HFF-Myc (cell line): ENCODE measurements around the gene SUSD6.
A peak's percentile ranks its signal among the peaks of the same experiment; 100 is the strongest.

Source experiments
- DNase-seq: peaks from one replicate; pipeline ENCODE4 v3.0.0-alpha.2; 2011; ENCODE audit warnings: low read depth; ENCODE audit errors: extremely low read depth
- H3K4me3 ChIP-seq: replicated peaks from 2 replicates; pipeline ENCODE4 v1.5.1; 2011; ENCODE audit warnings: low read depth, mild to moderate bottlenecking, control low read depth, low read length
- TF ChIP-seq, protein P1 (sequence below): IDR thresholded peaks from 2 replicates; pipeline ENCODE4 v1.5.1; 2012; ENCODE audit warnings: mild to moderate bottlenecking, low read depth, low read length, control low read depth; ENCODE audit errors: missing control alignments

The SUSD6 gene

DNA sequence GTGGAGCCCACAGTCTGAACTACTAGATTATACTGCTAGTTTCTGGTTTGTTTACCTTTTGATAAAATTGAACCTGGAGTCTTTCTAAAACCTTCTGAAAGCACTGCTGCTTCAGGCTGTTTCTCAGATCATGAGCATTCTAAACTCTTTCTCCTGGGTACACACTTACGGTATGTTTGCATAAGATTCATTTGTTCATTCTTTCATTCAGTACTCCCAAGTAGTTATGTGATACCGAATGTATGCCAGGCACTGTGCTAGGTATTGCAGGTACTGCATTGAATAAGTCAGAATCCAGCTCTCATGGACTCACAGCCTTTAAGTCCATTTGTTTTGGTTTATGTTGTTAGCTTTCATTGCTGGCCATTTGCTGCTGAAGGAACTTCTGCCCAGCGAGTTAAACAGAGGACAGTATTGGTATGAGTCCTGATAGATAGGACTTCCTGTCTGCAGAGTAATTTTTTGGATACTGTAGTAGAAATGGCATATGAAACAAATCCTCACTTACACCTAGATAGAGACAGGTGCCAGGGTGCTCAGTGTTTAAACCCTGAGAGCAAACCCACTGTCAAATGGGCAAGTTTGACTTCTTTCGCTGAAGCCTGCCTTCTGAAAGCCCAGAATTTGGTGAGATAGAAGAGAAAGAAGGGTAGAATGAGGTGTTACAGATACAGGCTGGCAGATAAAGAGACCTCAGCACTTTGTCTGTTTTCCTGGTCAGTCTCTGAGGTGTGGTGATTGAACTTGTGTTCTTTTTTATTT is 2.1 kb downstream of the SUSD6 start:
- TF ChIP-seq, protein P1, sequence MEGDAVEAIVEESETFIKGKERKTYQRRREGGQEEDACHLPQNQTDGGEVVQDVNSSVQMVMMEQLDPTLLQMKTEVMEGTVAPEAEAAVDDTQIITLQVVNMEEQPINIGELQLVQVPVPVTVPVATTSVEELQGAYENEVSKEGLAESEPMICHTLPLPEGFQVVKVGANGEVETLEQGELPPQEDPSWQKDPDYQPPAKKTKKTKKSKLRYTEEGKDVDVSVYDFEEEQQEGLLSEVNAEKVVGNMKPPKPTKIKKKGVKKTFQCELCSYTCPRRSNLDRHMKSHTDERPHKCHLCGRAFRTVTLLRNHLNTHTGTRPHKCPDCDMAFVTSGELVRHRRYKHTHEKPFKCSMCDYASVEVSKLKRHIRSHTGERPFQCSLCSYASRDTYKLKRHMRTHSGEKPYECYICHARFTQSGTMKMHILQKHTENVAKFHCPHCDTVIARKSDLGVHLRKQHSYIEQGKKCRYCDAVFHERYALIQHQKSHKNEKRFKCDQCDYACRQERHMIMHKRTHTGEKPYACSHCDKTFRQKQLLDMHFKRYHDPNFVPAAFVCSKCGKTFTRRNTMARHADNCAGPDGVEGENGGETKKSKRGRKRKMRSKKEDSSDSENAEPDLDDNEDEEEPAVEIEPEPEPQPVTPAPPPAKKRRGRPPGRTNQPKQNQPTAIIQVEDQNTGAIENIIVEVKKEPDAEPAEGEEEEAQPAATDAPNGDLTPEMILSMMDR: no peak
- DNase-seq: no peak
- peak overlapping the region; percentile 86 for H3K4me3 ChIP-seq

DNA sequence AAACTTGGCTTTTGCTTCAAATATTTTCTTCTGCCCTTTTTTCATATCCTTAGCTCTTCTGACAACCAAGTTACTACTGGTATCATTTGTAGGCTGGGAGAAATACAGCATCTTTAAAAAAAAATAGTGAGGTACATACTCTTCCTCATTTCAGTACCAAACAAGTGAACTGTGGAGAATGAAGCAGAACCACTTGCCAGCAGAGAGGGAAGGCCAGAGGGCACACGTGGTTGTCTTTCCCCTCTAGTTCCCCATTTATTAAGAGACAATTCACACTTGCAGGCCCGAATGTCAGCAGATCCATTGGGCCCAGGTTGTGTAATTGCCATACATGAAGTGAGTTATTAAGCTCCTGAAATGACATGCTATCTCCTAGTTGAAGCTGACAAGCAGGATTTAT is 3.2 kb downstream of the SUSD6 start:
- no peak for DNase-seq
- no peak overlapping the region for H3K4me3 ChIP-seq
- TF ChIP-seq, protein P1: no peak

DNA sequence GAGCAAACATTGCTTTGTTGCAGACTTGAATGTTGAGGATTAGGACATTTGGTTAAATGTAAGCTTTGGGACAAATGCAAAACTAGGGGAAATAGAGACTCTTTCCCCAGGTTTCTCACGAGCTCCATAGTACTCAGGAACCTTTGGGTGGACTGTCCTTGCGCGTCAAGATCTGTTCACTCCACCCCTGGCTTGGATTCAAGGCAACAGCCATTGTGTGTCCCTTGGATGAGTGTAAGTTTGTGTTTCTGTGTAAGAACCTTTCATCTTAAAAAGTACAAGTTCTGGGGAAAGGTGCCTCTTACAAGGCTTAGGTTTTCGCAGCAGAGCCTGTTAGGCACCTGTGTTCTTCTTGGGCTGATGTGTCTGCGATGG is 3.7 kb downstream of the SUSD6 start:
- DNase-seq: no peak
- H3K4me3 ChIP-seq: peak overlapping the region; percentile 30
- TF ChIP-seq, protein P1: no peak

DNA sequence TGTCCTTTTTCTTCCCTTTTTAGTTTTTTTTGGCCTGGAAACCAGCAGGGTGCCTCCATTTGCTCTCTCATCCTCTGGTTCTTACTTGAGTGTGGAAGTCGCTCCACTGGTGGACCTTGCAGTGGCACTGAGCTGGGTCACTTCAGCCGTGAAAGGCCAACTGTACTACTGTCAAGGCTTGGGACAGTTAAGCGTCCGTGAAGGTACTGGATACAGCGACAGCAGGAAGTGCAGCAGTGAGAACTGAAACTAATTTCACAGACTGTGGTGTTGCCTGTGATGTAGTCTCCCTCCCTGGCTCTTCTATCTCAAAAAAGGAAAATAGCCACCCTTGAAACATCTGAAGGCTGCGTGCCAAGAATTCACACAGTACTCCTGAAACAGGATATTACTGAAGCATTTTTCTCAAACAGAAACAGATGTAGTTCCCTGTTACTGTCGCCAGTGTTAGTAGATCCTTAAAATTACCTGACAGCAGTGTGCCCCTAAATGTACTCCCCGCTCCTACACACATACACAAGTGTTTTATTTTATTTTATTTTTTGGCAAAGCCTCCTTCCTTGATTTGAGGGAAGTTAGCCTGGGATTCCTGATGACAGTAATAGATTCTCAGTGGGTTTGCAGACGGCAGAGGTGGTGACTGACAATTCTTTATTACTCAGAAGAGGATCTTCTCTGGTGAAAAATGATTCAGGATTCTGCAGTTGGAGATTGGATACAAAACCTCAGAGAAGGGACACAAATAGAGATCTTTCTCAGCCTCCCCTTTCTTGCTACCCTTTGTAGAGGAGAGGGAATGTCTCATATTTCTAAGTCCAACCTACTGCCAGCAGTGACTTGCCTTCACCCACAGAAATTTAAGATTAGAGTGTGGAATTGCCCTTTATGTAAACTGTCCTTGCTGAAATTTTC is 4.4 kb downstream of the SUSD6 start:
- peak; percentile 71 for DNase-seq
- peak overlapping the region; percentile 30 for H3K4me3 ChIP-seq
- TF ChIP-seq, protein P1: no peak

DNA sequence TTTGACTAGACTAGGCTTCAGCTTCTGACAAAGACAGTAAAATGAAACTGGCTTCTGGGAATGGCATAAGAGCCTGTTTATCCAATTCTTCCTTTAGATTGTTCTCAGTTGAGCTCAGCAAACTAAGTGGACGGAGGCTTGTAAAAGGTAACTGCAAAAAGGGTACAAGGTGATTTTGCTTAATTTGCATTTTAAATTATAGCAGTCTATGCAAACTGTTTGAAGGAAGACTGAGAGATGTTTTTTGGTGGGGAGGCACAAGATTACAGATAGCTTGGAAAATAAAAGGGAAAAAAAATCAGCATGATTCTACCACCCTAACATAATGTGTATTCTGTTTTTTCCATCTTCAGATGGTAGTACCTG is 5.0 kb downstream of the SUSD6 start:
- DNase-seq: no peak
- peak overlapping the region; percentile 30 for H3K4me3 ChIP-seq
- TF ChIP-seq, protein P1: no peak

DNA sequence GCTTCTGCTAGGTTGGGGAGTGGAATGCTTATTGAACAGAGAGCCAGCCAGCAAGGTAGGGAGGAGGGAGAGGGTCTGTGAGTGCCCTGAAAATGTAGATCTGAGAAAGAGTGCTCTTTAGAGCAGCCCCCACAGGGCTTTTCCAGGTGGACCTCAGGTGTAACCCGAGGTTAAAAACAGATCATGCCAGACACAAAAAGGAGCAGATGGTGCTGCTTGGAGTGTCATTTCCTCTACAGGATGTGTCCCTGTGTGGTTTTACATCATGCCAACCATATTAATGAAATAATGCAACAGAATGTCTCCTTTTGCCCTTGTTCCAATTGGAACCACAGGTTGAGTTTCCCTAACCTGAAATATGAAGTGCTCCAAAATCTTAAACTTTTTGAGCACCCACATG is 6.4 kb downstream of the SUSD6 start:
- H3K4me3 ChIP-seq: no peak overlapping the region
- TF ChIP-seq, protein P1: no peak
- no peak for DNase-seq
